HG03378 (cell line): ENCODE results near the gene SKAP2.
"Not testable (repeated sequence)": the region's sequence is repeated elsewhere in the genome, so short reads cannot be mapped to it uniquely, and the experiment has no call there.

Experiments used
- ATAC-seq: cut with Tn5 transposase; IDR thresholded peaks from one replicate; pipeline ENCODE4 v1.9.1; 2021; ENCODE audit warnings: mild to moderate bottlenecking, moderate library complexity; ENCODE audit not compliant: unreplicated experiment

The SKAP2 gene

GRCh38 chr7:26857506-26858240 lies 6.7 kb downstream of the SKAP2 start:
- ATAC-seq: no peak

DNA sequence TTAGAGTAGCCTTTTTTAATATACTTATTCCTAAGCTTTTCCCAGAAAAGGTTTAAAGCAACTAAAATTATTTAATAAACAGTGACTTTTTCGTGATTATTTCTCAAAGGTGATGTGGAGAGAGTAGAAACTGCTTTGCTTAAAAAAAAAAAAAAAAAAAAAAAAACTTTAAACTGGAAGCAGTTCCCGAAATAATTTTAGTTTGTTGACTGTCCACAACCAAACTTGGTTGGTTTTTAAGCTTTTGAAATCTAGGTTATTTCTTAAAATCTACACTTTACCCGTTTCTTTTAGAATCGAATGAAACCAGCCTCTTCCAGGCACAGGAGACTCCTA lies 7.3 kb downstream of the SKAP2 start:
- no peak for ATAC-seq

- no peak for ATAC-seq
Measured at GRCh38 chr7:26856176-26856985, 8.0 kb downstream of the SKAP2 start.

DNA sequence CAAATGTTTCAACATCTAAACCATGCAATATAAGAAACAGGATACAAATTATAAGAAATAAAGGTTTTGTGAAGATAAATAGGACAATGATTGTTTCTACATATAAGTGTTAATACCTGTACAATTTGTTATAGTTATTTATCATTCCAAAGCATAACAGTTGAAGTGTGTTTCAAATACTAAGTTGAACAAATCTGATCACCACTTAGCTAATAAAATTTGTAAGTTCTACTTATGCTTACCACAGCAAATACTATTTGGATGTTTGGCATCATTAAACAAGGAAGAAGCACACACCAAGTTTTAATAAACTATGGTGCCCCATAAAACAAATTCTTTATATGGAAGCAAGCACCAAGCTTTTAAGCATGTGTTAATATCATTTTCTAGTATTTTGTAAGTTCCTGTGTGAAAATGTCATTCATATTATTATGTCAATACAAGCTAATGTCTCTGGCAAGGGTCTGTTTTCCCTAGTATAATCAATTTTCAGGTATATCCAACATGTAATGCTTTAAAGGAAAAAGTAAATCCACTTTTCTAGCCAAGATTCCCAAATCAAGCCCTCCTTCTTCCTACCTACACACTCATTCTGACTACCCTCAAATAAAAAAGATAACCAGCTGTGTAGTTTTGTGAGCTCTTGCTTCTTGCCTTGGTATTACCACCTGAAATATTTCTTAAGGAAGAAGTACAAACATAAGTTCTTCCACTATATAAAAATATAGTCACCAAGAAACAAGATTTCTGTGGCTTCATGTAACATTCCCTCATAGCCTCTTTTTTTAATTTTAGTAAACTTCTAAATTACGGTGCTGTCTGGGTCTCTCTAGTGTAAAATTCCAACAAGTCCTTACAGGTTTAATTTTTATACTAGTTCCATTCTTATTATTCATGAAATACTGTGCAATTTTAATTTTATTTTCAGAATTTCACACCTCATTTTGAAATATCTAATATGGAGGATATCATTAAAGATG lies 9.2 kb downstream of the SKAP2 start:
- no peak for ATAC-seq

- no peak for ATAC-seq
Measured at GRCh38 chr7:26853788-26854393, 10.5 kb downstream of the SKAP2 start.

GRCh38 chr7:26850193-26850651 lies 14.2 kb downstream of the SKAP2 start:
- no peak for ATAC-seq

GRCh38 chr7:26843705-26844104 lies 20.7 kb downstream of the SKAP2 start:
- ATAC-seq: no peak

DNA sequence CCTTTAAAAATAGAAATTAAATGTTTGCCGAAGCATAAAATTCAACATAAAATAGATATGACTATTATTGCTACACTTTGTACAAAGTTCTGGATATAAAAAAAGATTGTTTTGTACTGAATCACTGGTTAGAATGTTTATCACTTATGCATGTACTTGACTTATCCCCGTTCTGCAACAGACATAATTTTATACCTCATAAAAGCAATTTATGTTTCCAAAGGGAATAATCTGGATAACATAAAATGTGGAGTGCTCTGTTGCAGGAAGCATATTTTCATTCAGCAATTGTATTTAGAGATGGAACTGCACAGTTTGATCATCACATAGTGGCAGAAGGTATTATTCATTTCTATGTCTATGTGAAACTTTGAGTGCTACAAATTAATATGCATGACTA lies 21.5 kb downstream of the SKAP2 start:
- ATAC-seq: no peak

- ATAC-seq: no peak
Measured at GRCh38 chr7:26841003-26841739, 23.2 kb downstream of the SKAP2 start.

- ATAC-seq: not testable (repeated sequence)
Measured at GRCh38 chr7:26836793-26837192, 27.6 kb downstream of the SKAP2 start.

- no peak for ATAC-seq
Measured at GRCh38 chr7:26815426-26815825, 49.0 kb downstream of the SKAP2 start.

DNA sequence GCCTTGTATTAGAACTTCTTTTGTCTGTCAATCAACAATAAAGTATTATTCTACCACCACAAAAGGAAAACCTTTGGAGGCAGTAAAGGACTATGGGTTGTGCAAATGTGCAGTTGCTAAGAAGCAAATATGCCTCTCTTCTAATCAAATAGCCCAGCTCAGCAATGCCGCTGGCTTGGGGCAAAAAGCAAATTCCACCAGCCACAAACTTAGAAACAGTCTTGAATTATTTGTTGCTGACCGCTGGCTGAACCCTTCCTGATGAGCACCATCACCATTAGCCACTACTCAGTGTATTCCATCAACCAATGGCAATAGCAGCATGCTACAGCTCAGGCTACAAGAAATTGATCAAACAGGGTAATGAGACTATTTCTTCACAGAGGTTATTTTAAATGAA lies 51.0 kb downstream of the SKAP2 start:
- ATAC-seq: no peak

GRCh38 chr7:26794541-26794940 lies 69.8 kb downstream of the SKAP2 start:
- no peak for ATAC-seq

- ATAC-seq: no peak
Measured at GRCh38 chr7:26792576-26792975, 71.8 kb downstream of the SKAP2 start.

DNA sequence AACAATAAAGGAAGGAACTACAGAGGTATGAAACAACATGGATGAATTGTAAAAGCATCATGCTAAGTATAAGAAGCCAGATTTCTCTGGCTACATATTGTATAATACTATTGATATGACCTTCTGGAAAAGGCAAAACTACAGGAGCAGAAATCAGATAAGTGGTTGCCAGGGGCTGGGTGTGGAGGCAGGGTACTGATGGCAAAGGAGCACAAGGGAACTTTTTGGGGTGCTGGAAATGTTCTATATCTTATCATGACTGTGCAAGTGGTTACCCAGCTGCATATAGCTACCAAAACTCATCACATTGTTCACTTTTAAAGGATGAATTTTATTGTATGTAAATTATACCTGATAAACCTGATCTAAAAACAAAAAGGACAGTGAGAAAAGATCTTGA lies 72.4 kb downstream of the SKAP2 start:
- ATAC-seq: no peak

- ATAC-seq: no peak
Measured at GRCh38 chr7:26789481-26790184, 74.8 kb downstream of the SKAP2 start.

- ATAC-seq: no peak
Measured at GRCh38 chr7:26787701-26788100, 76.7 kb downstream of the SKAP2 start.

DNA sequence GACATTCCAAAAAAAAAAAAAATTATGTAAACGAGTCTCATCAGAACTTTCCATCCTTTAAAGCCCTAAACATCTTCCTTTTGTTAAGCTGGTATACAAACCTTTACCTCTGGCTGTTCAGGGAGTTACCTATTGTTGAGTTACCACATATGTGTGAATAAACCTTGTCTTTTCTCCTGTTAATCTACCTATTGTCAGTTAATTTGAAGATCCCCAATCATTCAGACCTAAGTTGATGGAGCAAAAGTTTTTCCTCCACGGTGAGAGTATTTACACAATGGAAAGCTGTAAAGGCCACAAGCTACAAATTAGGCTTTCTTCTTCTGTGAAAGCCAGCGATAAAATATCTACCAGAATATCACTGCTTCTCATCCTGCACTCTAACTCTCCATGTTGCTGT lies 80.3 kb downstream of the SKAP2 start:
- ATAC-seq: no peak

DNA sequence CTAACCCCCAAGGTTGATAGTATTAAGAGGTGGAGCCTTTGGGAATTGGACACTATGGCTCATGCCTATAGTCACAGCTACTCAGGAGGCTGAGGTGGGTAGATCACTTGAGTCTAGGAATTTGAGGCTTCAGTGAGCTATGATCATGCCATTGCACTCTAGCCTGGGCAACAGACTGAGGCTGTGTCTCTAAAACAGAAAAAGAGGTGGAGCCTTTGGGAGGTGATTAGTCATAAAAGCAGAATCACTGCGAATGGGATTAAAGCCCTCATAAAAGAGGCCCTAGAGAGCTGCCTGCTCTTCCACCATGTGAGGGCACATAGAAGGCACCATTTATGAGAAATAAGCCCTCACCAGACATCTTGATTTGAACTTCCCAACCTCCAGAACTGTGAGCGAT lies 81.9 kb downstream of the SKAP2 start:
- no peak for ATAC-seq
